ENCODE measurements around the gene LDLRAP1. TPM values are rescaled to one million over a fixed set of nuclear protein-coding genes. Genes with fewer than 3 reads are reported as not detected.
A peak's percentile ranks its signal among the peaks of the same experiment; 100 is the strongest.
"Not testable (repeated sequence)": the region's sequence is repeated elsewhere in the genome, so short reads cannot be mapped to it uniquely, and the experiment has no call there.

Gene LDLRAP1
- total RNA-seq, 1 donor from 2014 or later: 1.6 TPM

DNA sequence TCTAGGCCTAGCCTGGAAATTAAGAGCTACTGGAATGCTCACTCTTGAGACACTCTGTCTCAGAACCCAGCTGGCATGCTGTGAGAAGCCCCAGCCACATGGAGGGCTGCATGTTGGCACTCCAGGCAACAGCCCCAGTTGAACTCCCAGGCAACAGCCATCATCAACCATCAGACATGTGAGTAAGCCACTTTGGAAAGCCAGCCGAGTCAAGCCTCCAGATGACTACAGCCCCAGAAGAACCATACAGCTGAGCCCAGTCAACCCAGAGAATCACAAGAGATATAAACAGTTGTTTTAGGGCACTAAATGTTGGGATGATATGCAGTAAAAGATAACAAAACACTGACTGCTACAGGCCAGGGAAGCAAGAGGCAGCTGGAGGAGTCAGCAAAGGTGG lies 55.5 kb downstream of the LDLRAP1 start:
- FAIRE-seq (no peak), DNase-seq (ENCODE audit: low spot score in 2 of 2) (no peak)

DNA sequence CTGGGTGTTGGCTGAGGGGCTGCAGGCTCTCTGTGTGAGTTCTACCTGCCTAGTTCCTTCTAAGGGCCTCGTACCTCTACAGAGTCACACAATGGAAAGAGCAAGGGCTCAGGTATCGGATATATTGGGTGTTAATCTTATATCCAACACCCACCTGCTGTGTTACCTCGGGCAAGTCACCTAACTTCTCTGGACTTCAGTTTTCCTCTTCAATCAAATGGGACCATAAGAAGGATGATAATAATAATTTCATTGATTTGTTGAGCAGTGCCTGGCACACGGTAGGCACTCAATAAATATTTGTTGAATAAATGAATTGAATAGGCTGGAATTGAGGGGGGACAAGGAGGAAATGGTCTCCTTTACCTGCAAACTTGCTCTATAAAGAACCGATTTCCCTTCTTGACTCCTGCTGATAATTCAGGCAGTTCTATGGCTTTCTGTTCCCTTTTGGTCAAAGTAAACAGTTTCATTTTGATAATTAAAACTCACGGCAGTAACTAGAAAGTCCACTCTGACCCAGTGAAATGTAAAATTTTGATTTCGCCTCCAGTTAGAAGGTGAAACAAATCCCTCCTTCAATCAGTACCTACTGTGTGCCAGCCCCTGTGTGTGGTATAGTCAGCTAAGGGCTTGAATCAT lies 56.7 kb downstream of the LDLRAP1 start:
- no peak for DNase-seq (ENCODE audit: low spot score in 2 of 2)
- no peak for FAIRE-seq

DNA sequence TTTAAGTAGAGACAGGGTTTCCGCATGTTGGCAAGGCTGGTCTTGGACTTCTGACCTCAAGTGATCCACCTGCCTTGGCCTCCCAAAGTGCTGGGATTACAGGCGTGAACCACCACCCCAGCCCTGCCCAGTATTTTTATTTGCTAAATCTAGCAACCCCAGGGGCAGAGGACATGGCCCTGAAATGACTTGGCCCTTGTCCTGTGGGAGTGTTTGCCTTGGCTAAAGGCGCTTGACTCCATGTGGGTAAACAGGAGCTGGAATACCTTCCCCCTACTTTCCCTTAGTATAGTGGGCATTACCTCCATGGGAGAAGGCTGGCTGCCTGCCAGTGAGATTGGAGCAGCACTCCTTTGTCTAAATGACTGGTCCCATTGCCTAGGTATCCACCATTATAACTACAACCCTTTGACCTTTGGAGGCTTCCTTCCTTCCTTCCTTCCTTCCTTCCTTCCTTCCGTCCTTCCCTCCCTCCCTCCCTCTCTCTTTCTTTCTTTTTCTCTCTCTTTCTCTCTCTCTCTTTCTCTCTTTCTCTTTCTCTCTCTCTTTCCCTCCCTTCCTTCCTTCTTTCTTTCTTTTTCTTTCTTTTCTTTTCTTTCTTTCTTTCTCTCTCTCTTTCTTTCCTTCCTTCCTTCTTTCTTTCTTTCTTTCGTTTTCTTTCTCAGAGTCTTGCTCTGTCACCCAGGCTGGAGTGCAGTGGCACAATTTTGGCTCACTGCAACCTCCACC lies 57.7 kb downstream of the LDLRAP1 start:
- FAIRE-seq; DNase-seq (ENCODE audit: low spot score in 2 of 2): not testable (repeated sequence)

DNA sequence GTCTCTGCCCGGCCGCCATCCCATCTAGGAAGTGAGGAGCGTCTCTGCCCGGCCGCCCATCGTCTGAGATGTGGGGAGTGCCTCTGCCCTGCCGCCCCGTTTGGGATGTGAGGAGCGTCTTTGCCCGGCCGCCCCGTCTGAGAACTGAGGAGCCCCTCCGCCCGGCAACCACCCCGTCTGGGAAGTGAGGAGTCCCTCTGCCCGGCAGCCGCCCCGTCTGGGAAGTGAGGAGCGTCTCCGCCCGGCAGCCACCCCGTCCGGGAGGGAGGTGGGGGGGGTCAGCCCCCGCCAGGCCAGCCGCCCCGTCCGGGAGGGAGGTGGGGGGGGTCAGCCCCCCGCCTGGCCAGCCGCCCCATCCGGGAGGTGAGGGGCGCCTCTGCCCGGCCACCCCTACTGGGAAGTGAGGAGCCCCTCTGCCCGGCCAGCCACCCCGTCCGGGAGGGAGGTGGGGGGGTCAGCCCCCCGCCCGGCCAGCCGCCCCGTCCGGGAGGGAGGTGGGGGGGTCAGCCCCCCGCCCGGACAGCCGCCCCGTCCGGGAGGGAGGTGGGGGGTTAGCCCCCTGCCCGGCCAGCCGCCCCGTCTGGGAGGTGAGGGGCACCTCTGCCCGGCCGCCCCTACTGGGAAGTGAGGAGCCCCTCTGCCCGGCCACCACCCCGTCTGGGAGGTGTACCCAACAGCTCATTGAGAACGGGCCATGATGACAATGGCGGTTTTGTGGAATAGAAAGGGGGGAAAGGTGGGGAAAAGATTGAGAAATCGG lies 60.6 kb downstream of the LDLRAP1 start:
- FAIRE-seq; DNase-seq (ENCODE audit: low spot score in 2 of 2): not testable (repeated sequence)

DNA sequence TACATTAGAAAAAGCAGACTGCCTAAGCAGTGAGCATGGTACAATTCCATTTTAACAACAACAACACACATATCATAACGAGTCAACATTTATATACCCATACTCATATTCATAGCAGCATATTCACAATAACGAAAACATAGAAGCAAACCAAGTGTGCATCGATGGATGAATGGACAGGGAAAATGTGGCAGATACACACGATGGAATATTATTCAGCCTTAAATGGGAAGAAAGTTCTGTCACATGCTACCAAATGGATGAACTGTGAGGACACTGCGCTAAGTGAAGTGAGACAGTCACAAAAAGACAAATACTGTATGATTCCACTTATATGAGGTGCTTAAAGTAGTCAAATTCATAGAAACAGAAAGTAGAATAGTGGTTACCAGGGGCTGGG lies 63.7 kb downstream of the LDLRAP1 start:
- DNase-seq (ENCODE audit: low spot score in 2 of 2): no peak
- FAIRE-seq: no peak

DNA sequence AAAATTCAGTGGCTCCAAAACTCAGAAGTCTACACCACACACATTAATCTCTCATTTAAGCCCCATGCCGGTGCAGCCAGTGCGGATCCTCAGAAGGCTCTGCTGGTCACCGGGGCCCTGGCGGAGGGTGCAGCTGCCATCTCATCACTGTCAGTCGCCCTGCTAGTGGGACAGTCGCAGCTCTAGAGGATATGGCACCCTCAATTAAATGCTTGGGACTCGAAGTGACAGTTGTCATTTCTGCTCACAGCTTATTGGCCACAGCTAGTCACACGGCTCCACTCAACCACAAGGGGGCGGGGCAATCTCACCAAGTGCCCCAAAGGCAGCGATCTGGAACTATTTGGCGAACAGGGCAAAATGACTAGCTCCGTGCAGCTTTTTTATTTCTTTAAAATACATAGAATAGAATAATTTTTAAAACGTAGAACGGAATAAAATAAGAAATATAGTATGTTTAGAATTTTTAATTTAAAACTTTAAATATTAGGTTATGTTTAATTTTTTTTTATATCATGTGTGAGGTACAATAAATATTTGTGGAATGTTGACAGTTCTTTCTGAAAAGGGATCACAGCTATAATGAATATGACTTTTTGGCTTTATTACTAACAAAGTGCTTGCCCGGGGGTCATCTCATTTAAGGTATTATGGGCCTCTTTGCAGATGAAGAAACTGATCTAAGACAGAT lies 65.2 kb downstream of the LDLRAP1 start:
- FAIRE-seq (peak; percentile 94), DNase-seq (ENCODE audit: low spot score in 2 of 2) (peak; percentile 72 to 73)

DNA sequence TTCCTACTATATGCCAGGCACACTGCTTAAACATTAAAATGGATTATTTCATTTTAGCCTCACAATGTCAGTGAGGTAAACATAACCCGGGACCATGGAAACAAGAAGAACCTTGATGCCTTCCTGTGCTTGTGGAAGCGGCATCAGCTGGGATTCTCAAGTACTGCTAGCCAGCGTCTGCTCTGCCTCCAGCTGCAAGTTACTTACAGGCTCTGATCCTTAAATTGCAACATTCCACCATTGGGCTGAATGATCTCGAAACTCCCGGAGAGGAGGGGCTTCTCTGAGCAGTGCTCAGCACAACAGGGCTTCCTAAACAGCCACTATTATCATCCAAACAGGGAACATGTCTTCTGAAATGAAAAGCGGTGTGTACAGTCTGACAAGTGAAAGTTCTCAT lies 66.5 kb downstream of the LDLRAP1 start:
- FAIRE-seq (no peak), DNase-seq (ENCODE audit: low spot score in 2 of 2) (no peak)

DNA sequence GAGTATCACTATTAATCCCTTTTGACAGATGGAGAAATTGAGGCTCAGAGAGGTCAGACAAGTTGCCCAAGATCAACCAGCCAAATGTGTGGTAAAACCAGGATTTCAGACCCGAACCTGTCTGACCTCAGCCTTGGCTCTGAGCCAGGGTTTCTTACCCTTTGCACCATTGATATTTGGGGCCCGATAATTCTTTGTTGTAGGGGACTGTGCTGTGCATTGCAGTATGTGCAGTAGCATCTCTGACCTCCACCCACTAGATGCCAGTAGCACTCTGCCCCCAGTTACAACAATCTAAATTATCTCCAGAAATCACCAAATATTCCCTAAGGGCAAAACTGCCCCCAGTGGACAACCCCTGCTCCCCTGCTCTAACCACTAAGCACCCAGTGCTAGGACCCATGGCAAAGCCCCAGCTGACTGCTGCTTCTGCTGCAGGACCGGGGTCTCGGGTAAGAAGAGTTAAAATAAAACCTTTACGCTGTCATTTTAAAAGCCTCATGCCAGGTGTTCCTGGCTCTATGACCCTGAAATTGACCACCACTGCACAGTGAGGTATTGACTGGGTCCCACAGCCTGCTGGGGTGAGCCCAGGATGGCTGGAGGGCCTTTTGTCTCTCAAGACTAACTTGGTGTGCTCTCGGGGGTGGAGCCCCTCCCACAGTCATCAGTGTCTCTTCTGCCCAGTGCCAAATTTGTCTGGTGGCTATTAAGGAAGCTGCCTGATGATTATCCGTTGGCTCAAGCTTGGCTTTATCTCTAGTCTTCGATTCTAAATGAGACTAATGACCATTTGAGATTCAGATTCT lies 67.6 kb downstream of the LDLRAP1 start:
- FAIRE-seq (no peak), DNase-seq (ENCODE audit: low spot score in 2 of 2) (no peak)

DNA sequence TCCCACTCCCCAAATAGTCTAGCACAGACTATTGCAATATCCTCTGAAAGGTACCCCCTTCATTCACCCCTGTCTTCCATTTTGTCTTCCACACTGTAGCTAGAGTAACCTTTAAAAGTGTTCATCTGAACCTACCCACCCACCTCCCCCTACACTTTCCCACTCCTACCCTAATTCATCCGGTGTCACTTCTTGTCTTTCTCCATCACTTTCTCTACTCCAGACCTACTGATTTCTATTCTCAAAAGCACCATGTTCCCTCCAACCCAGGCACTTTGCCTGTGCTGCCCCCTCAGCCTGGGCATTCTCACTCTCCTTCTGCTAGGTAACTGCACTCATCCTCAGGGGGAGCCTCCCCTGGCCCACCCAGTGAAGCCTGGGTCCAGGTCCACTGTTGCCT lies 68.4 kb downstream of the LDLRAP1 start:
- no peak for DNase-seq (ENCODE audit: low spot score in 2 of 2)
- FAIRE-seq: no peak

DNA sequence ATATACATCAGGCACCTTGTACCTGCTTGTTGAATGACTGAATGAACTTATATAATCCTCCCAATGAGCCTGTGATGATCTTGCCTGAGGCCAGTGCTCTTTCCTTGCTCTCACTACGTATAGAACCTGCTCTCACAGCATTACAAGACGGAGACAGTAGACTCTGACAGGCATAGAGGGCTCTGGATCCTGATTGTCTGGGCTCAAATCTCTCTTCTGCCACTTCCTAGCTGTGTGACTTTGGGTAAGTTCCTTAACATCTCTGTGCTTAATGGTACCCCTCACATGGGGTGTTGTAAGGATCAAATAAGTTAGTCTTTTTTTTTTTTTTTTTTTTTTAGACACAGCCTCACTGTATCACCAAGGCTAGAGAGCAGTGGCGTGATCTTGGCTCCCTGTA lies 69.0 kb downstream of the LDLRAP1 start:
- no peak for FAIRE-seq
- DNase-seq (ENCODE audit: low spot score in 2 of 2): no peak

DNA sequence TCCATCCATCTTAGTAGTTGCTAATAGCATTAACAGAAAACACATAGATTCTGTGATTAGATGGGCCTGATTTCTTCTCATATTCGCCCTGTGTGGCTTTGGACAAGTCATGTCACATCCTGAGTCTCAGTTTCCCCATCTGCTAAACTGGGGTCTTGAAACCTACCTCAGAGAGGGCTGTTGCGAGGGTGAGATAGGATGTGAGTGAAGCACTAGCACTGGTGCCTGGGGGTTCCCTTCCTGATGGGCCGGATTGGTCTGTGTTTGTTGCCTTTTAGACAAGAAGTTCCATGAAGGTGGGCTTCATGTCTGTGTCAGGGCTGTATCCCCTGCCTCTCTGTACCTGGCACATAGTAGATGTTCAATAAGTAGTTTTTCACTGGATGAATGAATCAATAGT lies 69.7 kb downstream of the LDLRAP1 start:
- FAIRE-seq (no peak), DNase-seq (ENCODE audit: low spot score in 2 of 2) (no peak)

DNA sequence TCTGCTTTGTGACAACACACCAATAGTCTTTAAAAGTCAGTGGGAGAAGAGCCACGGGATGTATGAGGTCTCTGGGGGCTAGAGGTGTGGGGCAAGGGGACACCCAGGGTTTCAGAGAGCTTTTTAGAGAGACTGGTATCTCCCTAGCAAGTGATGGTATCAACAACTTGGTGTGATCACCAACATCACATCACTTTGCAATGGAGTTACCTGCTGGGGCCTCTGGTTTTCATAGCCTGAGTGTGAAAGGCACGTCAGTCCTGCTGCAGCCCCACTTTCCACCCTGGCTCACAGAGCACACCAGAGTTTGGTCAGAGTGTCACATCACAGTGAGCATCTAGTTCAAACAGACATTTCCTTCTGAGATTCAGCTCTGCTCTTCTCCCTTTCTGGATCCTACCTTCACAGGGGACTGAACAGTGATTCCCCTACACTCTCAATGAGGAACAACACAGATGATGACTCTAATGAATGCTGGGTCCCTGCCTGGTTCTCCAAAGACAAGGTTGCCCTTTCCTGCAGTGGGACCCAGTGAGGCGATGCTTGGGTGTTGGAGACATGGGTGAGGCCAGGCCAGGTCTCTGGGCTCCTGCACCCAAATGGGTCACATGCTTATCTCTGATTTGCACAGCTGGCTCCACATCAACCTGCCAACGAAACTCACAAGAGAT lies 71.2 kb downstream of the LDLRAP1 start:
- no peak for FAIRE-seq
- no peak for DNase-seq (ENCODE audit: low spot score in 2 of 2)

DNA sequence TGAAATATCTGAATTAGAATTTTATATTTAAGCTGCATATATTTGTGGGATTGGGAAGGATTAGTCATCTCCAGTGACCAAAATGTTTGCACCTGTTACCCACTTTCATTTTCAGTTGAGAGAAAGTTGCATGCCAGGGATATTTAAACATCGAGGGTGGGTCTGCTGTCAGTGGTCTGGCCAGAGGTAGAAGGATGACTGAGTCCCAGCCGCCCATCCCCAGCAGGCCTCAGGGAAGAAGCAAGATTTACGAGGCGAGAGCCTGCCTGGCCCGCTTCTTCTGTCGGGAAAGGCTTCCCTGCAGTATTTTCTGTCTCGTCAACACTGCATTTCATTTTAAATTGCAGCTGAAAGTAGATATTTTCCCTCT lies 71.8 kb downstream of the LDLRAP1 start:
- no peak for DNase-seq (ENCODE audit: low spot score in 2 of 2)
- no peak for FAIRE-seq

DNA sequence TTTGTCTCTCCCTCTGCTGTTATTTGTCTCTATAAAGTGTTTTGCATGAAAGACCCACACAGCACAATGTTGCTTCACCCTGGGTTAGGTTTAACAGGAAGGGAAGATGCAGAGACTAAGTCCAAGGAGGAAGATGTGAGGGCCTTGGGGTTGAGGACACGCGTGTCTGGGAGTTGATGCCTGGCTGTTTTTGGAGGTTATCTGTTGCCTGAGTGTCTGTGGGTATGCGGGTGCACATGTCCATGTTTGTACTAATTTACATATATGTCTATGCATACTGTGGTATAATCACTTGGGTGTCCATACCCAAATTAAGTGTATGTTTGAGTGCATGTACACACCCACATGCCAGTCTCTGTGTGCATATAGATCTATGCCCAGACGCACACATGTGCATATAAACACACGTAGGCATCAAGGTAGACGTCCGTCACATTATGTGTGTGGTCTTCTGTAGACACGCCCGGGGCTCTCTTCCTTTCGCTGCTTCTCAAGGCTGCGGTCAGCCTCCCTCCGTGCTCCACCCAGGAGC lies 72.2 kb downstream of the LDLRAP1 start:
- DNase-seq (ENCODE audit: low spot score in 2 of 2): no peak
- no peak for FAIRE-seq

DNA sequence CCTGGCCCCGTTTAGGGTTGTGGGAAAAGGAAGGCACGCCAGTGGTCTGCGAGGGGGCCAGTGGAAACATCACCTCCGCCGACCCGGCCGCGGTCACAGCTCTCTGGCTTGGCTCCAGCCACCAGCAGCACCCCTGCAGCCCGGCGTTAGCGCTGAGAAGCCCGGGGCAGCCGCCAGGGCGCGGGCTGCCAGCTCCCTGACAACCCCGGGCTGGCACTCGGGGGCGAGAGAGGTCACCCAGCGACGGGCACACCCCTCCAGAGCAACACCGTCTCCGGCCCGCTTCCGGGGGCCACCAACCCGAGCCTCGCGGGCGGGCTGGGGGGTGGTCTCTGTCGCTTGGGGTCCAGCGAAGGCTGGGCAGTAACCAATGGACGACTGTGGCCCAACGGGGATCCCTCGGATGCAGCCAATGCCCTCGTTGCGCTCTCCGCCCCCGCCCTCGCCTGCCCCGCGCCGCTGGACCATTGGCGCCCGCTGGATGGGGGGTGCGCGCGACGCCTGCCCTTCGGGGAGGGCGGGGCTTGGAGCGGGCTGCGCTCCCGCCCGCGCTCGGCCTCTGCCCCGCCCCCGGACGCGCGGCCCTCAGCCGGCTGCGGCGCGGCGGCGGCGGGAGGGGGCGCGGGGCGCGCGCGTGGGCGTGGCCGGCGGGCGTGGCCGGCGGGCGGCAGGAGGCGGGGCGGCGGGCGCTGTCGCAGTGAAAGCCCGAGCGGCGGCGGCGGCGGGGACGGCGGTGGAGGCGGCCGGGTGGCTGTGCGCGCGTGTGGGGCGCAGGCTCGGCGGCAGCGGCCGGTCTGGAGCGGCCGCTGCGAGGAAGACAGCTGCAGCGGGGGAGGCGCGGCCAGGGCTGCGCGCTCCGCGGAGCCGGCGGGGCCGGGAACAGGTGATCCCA lies 72.9 kb downstream of the LDLRAP1 start, which contains the start of gene MAN1C1:
MAN1C1 (plus strand) TSS at position 697 of the 892 bp plus-strand sequence. CDS start 1,007 bp downstream, outside the sequence.
- FAIRE-seq: no peak
- DNase-seq (ENCODE audit: low spot score in 2 of 2): peak; percentile 98

DNA sequence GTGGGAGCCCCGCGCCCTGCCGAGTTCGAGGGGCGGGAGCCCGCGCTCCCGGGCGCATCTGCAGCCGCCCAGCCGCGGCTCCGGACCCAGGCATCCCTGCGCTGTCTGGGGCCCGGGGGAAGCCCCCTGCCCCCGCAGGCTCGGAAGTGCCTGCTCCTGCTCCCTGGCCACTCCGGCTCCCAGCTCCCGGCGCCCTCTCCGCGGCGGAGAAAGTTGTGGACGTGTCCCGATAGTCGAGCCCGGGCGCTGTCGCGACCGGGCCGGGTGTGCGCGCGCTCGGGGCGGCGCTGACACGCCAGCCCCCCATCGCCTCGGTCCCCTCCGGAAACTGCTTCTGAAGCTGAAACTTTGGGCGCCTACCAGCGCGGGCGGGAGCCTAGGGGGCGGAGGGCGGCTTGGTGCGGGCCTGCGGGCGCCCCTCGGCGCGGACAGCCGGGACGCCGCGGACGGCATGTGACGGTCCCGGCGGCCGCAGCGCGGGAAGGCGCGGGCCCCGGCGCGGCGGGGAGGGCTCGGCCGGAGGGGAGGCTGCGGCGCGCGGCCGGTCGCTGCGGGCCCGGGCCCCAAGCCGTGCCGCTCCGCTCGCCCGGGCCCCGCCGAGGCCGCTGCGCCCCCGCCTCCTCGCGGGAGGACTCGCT lies 73.7 kb downstream of the LDLRAP1 start:
- DNase-seq (ENCODE audit: low spot score in 2 of 2): peak; percentile 42 to 59
- FAIRE-seq: no peak

DNA sequence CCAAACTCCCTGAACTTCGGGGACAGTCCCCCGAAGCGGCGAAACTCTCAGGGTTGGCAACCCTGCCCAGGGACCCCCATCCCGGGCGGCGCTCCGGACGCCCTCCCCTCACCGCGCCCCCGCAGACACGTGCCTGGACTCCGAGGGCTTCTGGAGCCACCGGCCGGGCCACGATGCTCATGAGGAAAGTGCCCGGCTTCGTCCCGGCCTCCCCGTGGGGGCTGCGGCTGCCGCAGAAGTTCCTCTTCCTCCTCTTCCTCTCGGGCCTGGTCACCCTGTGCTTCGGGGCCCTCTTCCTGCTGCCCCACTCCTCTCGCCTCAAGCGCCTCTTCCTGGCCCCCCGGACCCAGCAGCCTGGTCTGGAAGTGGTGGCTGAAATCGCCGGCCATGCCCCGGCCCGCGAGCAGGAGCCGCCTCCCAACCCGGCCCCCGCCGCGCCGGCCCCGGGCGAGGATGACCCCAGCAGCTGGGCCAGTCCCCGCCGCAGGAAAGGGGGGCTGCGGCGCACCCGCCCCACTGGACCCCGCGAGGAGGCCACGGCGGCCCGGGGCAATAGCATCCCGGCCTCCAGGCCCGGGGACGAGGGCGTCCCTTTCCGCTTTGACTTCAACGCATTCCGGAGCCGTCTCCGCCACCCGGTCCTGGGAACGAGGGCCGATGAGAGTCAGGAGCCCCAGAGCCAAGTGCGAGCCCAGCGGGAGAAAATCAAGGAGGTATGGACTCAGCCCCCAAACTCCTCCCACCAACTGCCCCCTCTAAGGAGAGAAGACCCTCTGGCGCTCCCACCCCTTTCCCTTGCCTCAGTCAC lies 74.4 kb downstream of the LDLRAP1 start:
- DNase-seq (ENCODE audit: low spot score in 2 of 2): peak in 1 of 2 donors; percentile 55
- no peak for FAIRE-seq
